ENCODE data around the gene KIF24. TPM values are rescaled to one million over a fixed set of nuclear protein-coding genes. Genes with fewer than 3 reads are reported as not detected.

Gene KIF24
- total RNA-seq, 4 donors from 2014 or later = 0.42 to 1.5 (median 0.62) TPM

DNA sequence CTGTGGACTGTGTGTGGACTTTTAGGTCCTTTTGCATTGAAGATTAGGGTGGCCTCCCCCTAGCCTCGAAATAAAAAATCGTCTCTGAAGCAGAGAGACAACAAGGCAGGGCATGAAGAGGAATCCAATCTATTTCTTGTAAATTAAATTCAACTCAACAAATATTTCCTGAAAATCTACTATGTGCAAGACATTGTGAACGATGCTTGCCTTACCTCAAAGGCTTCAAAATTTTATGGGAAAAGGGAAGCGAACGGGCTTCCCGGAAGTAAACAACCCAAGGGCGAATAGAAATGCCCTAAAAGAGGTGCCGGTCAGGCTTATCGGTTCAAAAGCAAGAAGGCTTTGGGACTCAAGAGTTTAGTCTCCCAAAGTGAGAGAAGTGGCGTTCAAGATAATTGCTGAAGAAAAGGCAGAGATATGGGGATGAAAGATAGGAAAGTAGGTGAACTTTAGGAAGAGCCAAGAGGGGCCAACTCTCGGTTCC lies 525 bp downstream of the KIF24 start:
- H3K9me3 ChIP-seq = no peaks in the 10 kb centered on the region
- peaks cover 14 to 37% (median 32%) of the 10 kb centered on the region in 4 donors for H3K4me1 ChIP-seq
- intact Hi-C loops (cut with DNase I) = loop anchor here (10.0 kb wide), 1 partner anchor 154 kb away; the partner anchor contains the start of gene UBAP1
- no peaks in the 10 kb centered on the region for H3K27me3 ChIP-seq
- TF ChIP-seq POLR2A (IDR thresholded peaks at IDR 0.05; ENCODE audit: low read depth) (no peak), EP300 (IDR thresholded peaks at IDR 0.05) (no peak), POLR2AphosphoS5 (IDR thresholded peaks at IDR 0.05) (no peak)
- TF ChIP-seq, protein P1, sequence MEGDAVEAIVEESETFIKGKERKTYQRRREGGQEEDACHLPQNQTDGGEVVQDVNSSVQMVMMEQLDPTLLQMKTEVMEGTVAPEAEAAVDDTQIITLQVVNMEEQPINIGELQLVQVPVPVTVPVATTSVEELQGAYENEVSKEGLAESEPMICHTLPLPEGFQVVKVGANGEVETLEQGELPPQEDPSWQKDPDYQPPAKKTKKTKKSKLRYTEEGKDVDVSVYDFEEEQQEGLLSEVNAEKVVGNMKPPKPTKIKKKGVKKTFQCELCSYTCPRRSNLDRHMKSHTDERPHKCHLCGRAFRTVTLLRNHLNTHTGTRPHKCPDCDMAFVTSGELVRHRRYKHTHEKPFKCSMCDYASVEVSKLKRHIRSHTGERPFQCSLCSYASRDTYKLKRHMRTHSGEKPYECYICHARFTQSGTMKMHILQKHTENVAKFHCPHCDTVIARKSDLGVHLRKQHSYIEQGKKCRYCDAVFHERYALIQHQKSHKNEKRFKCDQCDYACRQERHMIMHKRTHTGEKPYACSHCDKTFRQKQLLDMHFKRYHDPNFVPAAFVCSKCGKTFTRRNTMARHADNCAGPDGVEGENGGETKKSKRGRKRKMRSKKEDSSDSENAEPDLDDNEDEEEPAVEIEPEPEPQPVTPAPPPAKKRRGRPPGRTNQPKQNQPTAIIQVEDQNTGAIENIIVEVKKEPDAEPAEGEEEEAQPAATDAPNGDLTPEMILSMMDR (IDR thresholded peaks at IDR 0.05) = no peak
- peak overlapping the region; percentile 70 to 81 (median 76) for H3K4me3 ChIP-seq
- no peak for DNase-seq (ENCODE audit: extremely low spot score)
- no peaks in the 10 kb centered on the region for H3K36me3 ChIP-seq
- H3K27ac ChIP-seq (replicated peaks in 1 of 4) = peak overlapping the region; percentile 72 to 94 (median 83)
- under 1% methylated on average over 11 of the region's 11 CpGs for WGBS

DNA sequence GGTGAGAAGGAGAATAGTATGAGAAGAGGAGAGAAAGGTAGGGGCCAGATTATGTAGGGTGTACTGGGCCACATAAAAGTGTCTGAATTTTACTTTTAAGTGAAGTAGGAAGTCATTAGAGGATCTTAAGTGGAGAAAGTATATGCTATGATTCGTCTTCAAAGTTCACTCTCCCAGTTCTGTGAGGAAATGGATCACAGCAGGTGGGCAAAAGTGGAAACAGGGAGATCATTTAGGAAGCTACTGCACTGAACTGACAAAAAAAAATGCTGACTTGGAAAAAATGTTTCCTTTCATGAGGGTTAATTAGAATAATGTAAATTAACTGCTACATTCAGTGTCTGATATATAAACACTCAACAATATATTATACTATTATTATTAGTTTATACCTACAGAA lies 2.4 kb downstream of the KIF24 start:
- TF ChIP-seq EP300 (IDR thresholded peaks at IDR 0.05) = no peak
- no peak for TF ChIP-seq POLR2A (IDR thresholded peaks at IDR 0.05; ENCODE audit: low read depth)
- TF ChIP-seq POLR2AphosphoS5 (IDR thresholded peaks at IDR 0.05) = no peak
- TF ChIP-seq, protein P1 (IDR thresholded peaks at IDR 0.05) = no peak
- H3K9me3 ChIP-seq = no peaks in the 10 kb centered on the region
- intact Hi-C loops (cut with DNase I) = loop anchor here (10.0 kb wide), 1 partner anchor 152 kb away; the partner anchor contains the start of gene UBAP1
- no peak for DNase-seq (ENCODE audit: extremely low spot score)
- 67% methylated on average over 1 of the region's 1 CpG for WGBS
- H3K4me3 ChIP-seq = no peak overlapping the region
- H3K4me1 ChIP-seq = peaks cover 14 to 21% (median 19%) of the 10 kb centered on the region in 4 donors
- H3K27me3 ChIP-seq = no peaks in the 10 kb centered on the region
- no peaks in the 10 kb centered on the region for H3K36me3 ChIP-seq
- H3K27ac ChIP-seq (replicated peaks in 1 of 4) = no peak overlapping the region

DNA sequence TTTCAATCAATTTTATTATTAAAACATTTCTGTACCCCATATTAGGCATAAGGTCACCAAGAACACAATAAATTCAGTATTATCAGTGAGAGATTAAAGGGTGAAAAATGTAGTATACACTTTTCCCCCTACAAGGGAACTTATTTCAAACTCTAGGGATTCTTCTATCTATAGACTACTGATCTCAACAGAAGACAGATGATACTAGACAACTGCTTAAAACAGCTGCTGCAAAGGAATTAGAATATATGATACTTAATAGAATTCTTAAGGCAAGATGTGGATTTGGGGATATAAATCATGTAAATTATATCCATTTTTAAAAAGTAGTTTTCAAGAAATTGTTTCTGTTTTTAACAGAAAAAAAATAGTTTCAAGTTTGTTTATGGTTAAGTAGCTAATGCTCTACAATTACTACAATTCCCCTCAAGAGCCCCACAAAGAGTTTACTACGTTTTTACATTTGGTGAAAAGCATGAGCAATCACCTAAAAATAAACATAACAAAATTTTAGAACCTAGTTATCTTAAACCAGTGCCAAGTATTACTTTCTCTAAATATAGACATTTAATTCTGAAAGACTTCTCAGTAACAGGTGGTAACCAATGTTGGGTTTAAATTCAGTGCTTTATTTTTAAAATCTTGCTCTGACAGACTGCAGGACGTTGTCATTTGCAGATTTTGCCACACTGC lies 6.0 kb downstream of the KIF24 start:
- TF ChIP-seq EP300 (IDR thresholded peaks at IDR 0.05) (no peak), POLR2A (IDR thresholded peaks at IDR 0.05; ENCODE audit: low read depth) (no peak)
- no peaks in the 10 kb centered on the region for H3K27me3 ChIP-seq
- H3K36me3 ChIP-seq = no peaks in the 10 kb centered on the region
- H3K27ac ChIP-seq (replicated peaks in 1 of 4) = no peak overlapping the region
- no peaks in the 10 kb centered on the region for H3K9me3 ChIP-seq
- DNase-seq (ENCODE audit: extremely low spot score) = no peak
- H3K4me1 ChIP-seq = peaks cover 0 to under 1% (median 0%) of the 10 kb centered on the region in 4 donors
- H3K4me3 ChIP-seq = no peak overlapping the region
- 45% methylated on average over 2 of the region's 2 CpGs for WGBS
- intact Hi-C loops (cut with DNase I) = loop anchor here (10.0 kb wide), 1 partner anchor 148 kb away; the partner anchor contains the start of gene UBAP1

DNA sequence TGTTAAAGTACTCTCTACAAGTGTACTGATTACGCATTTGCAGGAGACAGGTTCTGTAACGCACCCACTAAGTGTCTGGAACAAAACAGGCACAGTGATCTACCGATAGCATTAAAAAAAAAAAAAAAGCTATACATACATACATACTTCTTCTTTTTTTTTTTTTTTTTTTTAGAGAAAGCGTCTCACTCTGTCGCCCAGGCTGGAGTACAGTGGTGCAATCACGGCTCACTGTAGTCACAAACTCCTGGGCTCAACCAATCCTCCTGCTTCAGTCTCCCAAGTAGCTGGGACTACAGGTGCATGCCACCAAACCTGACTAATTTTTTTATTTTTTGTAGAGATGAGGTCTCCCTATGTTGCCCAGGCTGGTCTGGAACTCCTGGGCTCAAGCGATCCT lies 7.6 kb downstream of the KIF24 start:
- H3K4me1 ChIP-seq = no peaks in the 10 kb centered on the region
- no peaks in the 10 kb centered on the region for H3K36me3 ChIP-seq
- intact Hi-C loops (cut with DNase I) = loop anchor here (10.0 kb wide), 1 partner anchor 147 kb away; the partner anchor contains the start of gene UBAP1
- no peaks in the 10 kb centered on the region for H3K27me3 ChIP-seq
- WGBS = 87% methylated on average over 7 of the region's 7 CpGs
- TF ChIP-seq POLR2AphosphoS5 (IDR thresholded peaks at IDR 0.05) (no peak), EP300 (IDR thresholded peaks at IDR 0.05) (no peak), POLR2A (IDR thresholded peaks at IDR 0.05; ENCODE audit: low read depth) (no peak)
- TF ChIP-seq, protein P1 (IDR thresholded peaks at IDR 0.05) = no peak
- no peak overlapping the region for H3K4me3 ChIP-seq
- H3K27ac ChIP-seq (replicated peaks in 1 of 4) = no peak overlapping the region
- DNase-seq (ENCODE audit: extremely low spot score) = no peak
- H3K9me3 ChIP-seq = no peaks in the 10 kb centered on the region

DNA sequence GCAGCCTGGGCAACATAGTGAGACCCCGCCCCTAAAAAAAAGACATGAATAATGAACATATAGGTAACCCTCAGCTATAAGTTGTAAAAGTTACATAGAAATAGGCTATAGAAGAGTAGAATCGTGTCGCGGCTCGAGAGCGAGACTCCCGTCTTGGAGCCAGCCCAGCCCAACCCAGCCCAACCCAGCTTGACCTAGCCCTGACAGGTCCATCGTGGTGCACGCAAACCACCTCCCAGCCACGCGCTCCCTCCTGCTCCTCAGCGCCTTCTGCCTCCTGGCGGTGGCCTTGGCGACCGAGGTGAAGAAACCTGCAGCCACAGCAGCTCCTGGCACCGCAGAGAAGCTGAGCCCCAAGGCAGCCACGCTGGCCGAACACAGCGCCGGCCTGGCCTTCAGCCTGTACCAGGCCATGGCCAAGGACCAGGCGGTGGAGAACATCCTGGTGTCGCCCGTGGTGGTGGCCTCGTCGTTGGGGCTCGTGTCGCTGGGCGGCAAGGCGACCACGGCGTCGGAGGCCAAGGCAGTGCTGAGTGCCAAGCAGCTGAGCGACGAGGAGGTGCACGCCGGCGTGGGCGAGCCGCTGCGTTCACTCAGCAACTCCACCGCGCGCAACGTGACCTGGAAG lies 10.8 kb downstream of the KIF24 start:
- no peaks in the 10 kb centered on the region for H3K36me3 ChIP-seq
- 92% methylated on average over 10 of the region's 44 CpGs for WGBS
- intact Hi-C loops (cut with DNase I) = no loop called here
- TF ChIP-seq, protein P1 (IDR thresholded peaks at IDR 0.05) = no peak
- no peak for TF ChIP-seq POLR2AphosphoS5 (IDR thresholded peaks at IDR 0.05)
- TF ChIP-seq EP300 (IDR thresholded peaks at IDR 0.05) = no peak
- TF ChIP-seq POLR2A (IDR thresholded peaks at IDR 0.05; ENCODE audit: low read depth) = no peak
- H3K9me3 ChIP-seq = no peaks in the 10 kb centered on the region
- no peak overlapping the region for H3K27ac ChIP-seq (replicated peaks in 1 of 4)
- peak; percentile 31 for DNase-seq (ENCODE audit: extremely low spot score)
- no peaks in the 10 kb centered on the region for H3K4me1 ChIP-seq
- H3K27me3 ChIP-seq = no peaks in the 10 kb centered on the region
- H3K4me3 ChIP-seq = no peak overlapping the region

Measured in esophagus muscularis mucosa (tissue), 4 donors.